HuH-7 (cell line): ENCODE measurements around the gene MYL6B.

Experiments
- DNase-seq: peaks from one replicate; pipeline ENCODE4 v3.0.0; 2011; ENCODE audit warnings: low spot score

The MYL6B gene

GRCh38 chr12:56122637-56123036, 29.8 kb upstream of the MYL6B start:
- DNase-seq = no peak

GRCh38 chr12:56124133-56124532, 28.3 kb upstream of the MYL6B start:
- DNase-seq = no peak

GRCh38 chr12:56126732-56127239, 25.6 kb upstream of the MYL6B start:
- no peak for DNase-seq

- no peak for DNase-seq
Measured at GRCh38 chr12:56127485-56127887, 24.9 kb upstream of the MYL6B start.

GRCh38 chr12:56127888-56128669, 24.3 kb upstream of the MYL6B start, which contains the start of gene ESYT1:
TSS of gene ESYT1 (plus strand) at chr12:56128267. CDS start at chr12:56128320, 53 bp downstream.
- peak; percentile 97 for DNase-seq

GRCh38 chr12:56128670-56129205, 23.6 kb upstream of the MYL6B start:
- DNase-seq = no peak

GRCh38 chr12:56129206-56129941, 23.0 kb upstream of the MYL6B start:
- no peak for DNase-seq

- no peak for DNase-seq
Measured at GRCh38 chr12:56129942-56130495, 22.4 kb upstream of the MYL6B start.

- no peak for DNase-seq
Measured at GRCh38 chr12:56130876-56131275, 21.5 kb upstream of the MYL6B start.

- no peak for DNase-seq
Measured at GRCh38 chr12:56134897-56135296, 17.5 kb upstream of the MYL6B start.

- DNase-seq = no peak
Measured at GRCh38 chr12:56137853-56138571, 14.4 kb upstream of the MYL6B start.

- no peak for DNase-seq
Measured at GRCh38 chr12:56141946-56142784, 10.2 kb upstream of the MYL6B start.

GRCh38 chr12:56143217-56143616, 9.2 kb upstream of the MYL6B start:
- DNase-seq = no peak

GRCh38 chr12:56143870-56144269, 8.5 kb upstream of the MYL6B start:
- no peak for DNase-seq

- no peak for DNase-seq
Measured at GRCh38 chr12:56145217-56145616, 7.2 kb upstream of the MYL6B start.

- no peak for DNase-seq
Measured at GRCh38 chr12:56146492-56147460, 5.6 kb upstream of the MYL6B start.

GRCh38 chr12:56150563-56150962, 1.8 kb upstream of the MYL6B start:
- no peak for DNase-seq

GRCh38 chr12:56151672-56152131, 685 bp upstream of the MYL6B start:
- peak; percentile 76 for DNase-seq
